GM19099 (cell line): ENCODE measurements around the gene CRTAP.

Source experiments
- POLR2A ChIP-seq: IDR thresholded peaks from 3 replicates; pipeline ENCODE4 v1.6.1; 2011; ENCODE audit warnings: low read depth; ENCODE audit not compliant: insufficient read length; ENCODE audit errors: extremely low read depth

CRTAP gene

GRCh38 chr3:33122991-33123390, 9.2 kb downstream of the CRTAP start:
- no peak for TF ChIP-seq POLR2A

GRCh38 chr3:33124638-33125037, 10.8 kb downstream of the CRTAP start:
- TF ChIP-seq POLR2A = no peak

GRCh38 chr3:33125840-33126239, 12.0 kb downstream of the CRTAP start:
- TF ChIP-seq POLR2A = no peak

- TF ChIP-seq POLR2A = no peak
These were observed 14.9 kb downstream of the CRTAP start for GRCh38 chr3:33128706-33129105.

- no peak for TF ChIP-seq POLR2A
These were observed 16.3 kb downstream of the CRTAP start for GRCh38 chr3:33130144-33130543.

- TF ChIP-seq POLR2A = no peak
These were observed 17.7 kb downstream of the CRTAP start for GRCh38 chr3:33131331-33132018.

GRCh38 chr3:33132019-33132360, 18.2 kb downstream of the CRTAP start:
- no peak for TF ChIP-seq POLR2A

- no peak for TF ChIP-seq POLR2A
These were observed 20.3 kb downstream of the CRTAP start for GRCh38 chr3:33134026-33134625.

- TF ChIP-seq POLR2A = no peak
These were observed 23.9 kb downstream of the CRTAP start for GRCh38 chr3:33137691-33138090.

GRCh38 chr3:33139996-33140395, 26.2 kb downstream of the CRTAP start:
- TF ChIP-seq POLR2A = no peak

- TF ChIP-seq POLR2A = no peak
These were observed 27.2 kb downstream of the CRTAP start for GRCh38 chr3:33141006-33141405.

- no peak for TF ChIP-seq POLR2A
These were observed 30.6 kb downstream of the CRTAP start for GRCh38 chr3:33144433-33144832.

GRCh38 chr3:33145221-33145900, 31.5 kb downstream of the CRTAP start:
- TF ChIP-seq POLR2A = no peak

- TF ChIP-seq POLR2A = no peak
These were observed 32.2 kb downstream of the CRTAP start for GRCh38 chr3:33145901-33146580.

GRCh38 chr3:33146791-33147445, 33.1 kb downstream of the CRTAP start:
- no peak for TF ChIP-seq POLR2A
